IMR-90 (cell line): ENCODE measurements around the gene BTF3. TPM values are rescaled to one million over a fixed set of nuclear protein-coding genes. Genes with fewer than 3 reads are reported as not detected.

Experiments
- ATAC-seq: fragments of 200-7000 bp; cut with Tn5 transposase; 2 replicates; pipeline ENCODE4 v1.9.1; 2020; ENCODE audit warnings: low read depth, mild to moderate bottlenecking, moderate library complexity
- BruUV-seq: library from RNA; stranded (reverse); fragments of 400-500 nt; replicated peaks from 2 replicates; lab custom pipeline; 2021; lab: Mats Ljungman, UMichigan
- CTCF ChIA-PET: fragments of 300-600 bp; formaldehyde crosslinking; extraction: SDS; loops from one replicate; lab custom pipeline; 2021; ENCODE audit warnings: antibody characterized with exemption; lab: Yijun Ruan, JAX
- POLR2A ChIA-PET: fragments of 300-600 bp; sonication (Branson Sonifier 250); formaldehyde crosslinking; loops from one replicate; lab custom pipeline; 2022; ENCODE audit warnings: antibody characterized with exemption; ENCODE audit not compliant: unreplicated experiment; lab: Charles Lee
- DNase-seq: peaks from one replicate; pipeline ENCODE4 v3.0.0; 2013
- H2AFZ ChIP-seq: replicated peaks from 2 replicates; pipeline ENCODE3; 2013; ENCODE audit warnings: low read length, mild to moderate bottlenecking; ENCODE audit not compliant: poor library complexity
- H2AK5ac ChIP-seq: 2 replicates; pipeline ENCODE4 v1.6.1; 2013; ENCODE audit warnings: low read depth, low read length, inconsistent platforms
- H2AK9ac ChIP-seq: replicated peaks from 2 replicates; pipeline ENCODE3; 2013; ENCODE audit warnings: mild to moderate bottlenecking, low read depth, low read length, moderate library complexity; ENCODE audit not compliant: poor library complexity
- H2BK120ac ChIP-seq: 2 replicates; pipeline ENCODE4 v1.6.1; 2013; ENCODE audit warnings: low read depth, low read length, inconsistent platforms
- H2BK15ac ChIP-seq: 3 replicates; pipeline ENCODE4 v1.6.1; 2013; ENCODE audit warnings: low read depth, low read length, inconsistent platforms
- H2BK20ac ChIP-seq: 2 replicates; pipeline ENCODE4 v1.6.1; 2013; ENCODE audit warnings: low read depth, mild to moderate bottlenecking, inconsistent platforms, low read length, moderate library complexity
- H2BK5ac ChIP-seq: 2 replicates; pipeline ENCODE4 v1.6.1; 2013; ENCODE audit warnings: mild to moderate bottlenecking, low read depth, low read length, inconsistent platforms; ENCODE audit not compliant: poor library complexity, severe bottlenecking
- H3K14ac ChIP-seq: replicated peaks from 2 replicates; pipeline ENCODE4 v1.6.1; 2013; ENCODE audit warnings: low read depth, low read length, inconsistent platforms
- H3K18ac ChIP-seq: 2 replicates; pipeline ENCODE4 v1.6.1; 2013; ENCODE audit warnings: low read depth, low read length, control low read depth
- H3K23ac ChIP-seq: 2 replicates; pipeline ENCODE4 v1.6.1; 2013; ENCODE audit warnings: low read depth, low read length, inconsistent platforms
- H3K27ac ChIP-seq: 2 replicates; pipeline ENCODE4 v1.5.1; 2013; ENCODE audit warnings: mild to moderate bottlenecking, control low read depth, low read length; ENCODE audit not compliant: insufficient read depth
- H3K27me3 ChIP-seq: 2 replicates; pipeline ENCODE4 v1.6.1; 2013; ENCODE audit warnings: low read length; ENCODE audit not compliant: control insufficient read depth, insufficient read depth
- H3K36me3 ChIP-seq: 2 replicates; pipeline ENCODE4 v1.6.1; 2013; ENCODE audit warnings: low read length, mixed read lengths; ENCODE audit not compliant: control insufficient read depth, insufficient read depth
- H3K4ac ChIP-seq: 2 replicates; pipeline ENCODE4 v1.6.1; 2013; ENCODE audit warnings: low read depth, low read length, inconsistent platforms
- H3K4me1 ChIP-seq: 2 replicates; pipeline ENCODE4 v1.6.1; 2013; ENCODE audit warnings: low read length, mixed read lengths; ENCODE audit not compliant: control insufficient read depth, insufficient read depth
- H3K4me2 ChIP-seq: 2 replicates; pipeline ENCODE4 v1.6.1; 2013; ENCODE audit warnings: low read depth, mild to moderate bottlenecking, control low read depth, low read length, moderate library complexity
- H3K4me3 ChIP-seq: 2 replicates; pipeline ENCODE4 v1.5.1; 2013; ENCODE audit warnings: low read depth, mild to moderate bottlenecking, control low read depth, low read length, moderate library complexity; ENCODE audit not compliant: insufficient read depth
- H3K56ac ChIP-seq: 2 replicates; pipeline ENCODE4 v1.6.1; 2013; ENCODE audit warnings: low read length, inconsistent platforms; ENCODE audit not compliant: insufficient read depth; ENCODE audit errors: extremely low read depth
- H3K79me1 ChIP-seq, 2 experiments: 2 replicates each; pipeline ENCODE4 v1.6.1; 2013; ENCODE audit warnings: low read length in 2 of 2, inconsistent platforms in 1 of 2, low read depth in 1 of 2
- H3K9ac ChIP-seq: 2 replicates; pipeline ENCODE4 v1.6.1; 2013; ENCODE audit warnings: low read depth, low read length, control low read depth
- H3K9me1 ChIP-seq: 2 replicates; pipeline ENCODE4 v1.6.1; 2013; ENCODE audit warnings: low read length, inconsistent platforms; ENCODE audit not compliant: insufficient read depth
- H3K9me3 ChIP-seq: 2 replicates; pipeline ENCODE4 v1.6.1; 2013; ENCODE audit warnings: low read length; ENCODE audit not compliant: control insufficient read depth, insufficient read depth
- H4K20me1 ChIP-seq: 2 replicates; pipeline ENCODE4 v1.6.1; 2013; ENCODE audit warnings: low read length, inconsistent platforms; ENCODE audit not compliant: insufficient read depth
- H4K5ac ChIP-seq: 2 replicates; pipeline ENCODE4 v1.6.1; 2013; ENCODE audit warnings: mild to moderate bottlenecking, low read depth, low read length, control low read depth
- H4K8ac ChIP-seq, 2 experiments: 2 replicates each; pipeline ENCODE4 v1.6.1; 2013; ENCODE audit warnings: low read depth in 2 of 2, low read length in 2 of 2, control low read depth in 1 of 2, inconsistent platforms in 1 of 2
- H4K91ac ChIP-seq: 2 replicates; pipeline ENCODE4 v1.6.1; 2013; ENCODE audit warnings: low read depth, low read length, inconsistent platforms; ENCODE audit not compliant: insufficient read depth
- MAFK ChIP-seq: IDR thresholded peaks from 2 replicates; pipeline ENCODE4 v1.6.1; 2012; ENCODE audit warnings: low read depth, low read length, improper control_type of control experiment
- MXI1 ChIP-seq: IDR thresholded peaks from 2 replicates; pipeline ENCODE4 v1.6.1; 2012; ENCODE audit warnings: low read depth, mild to moderate bottlenecking, low read length, moderate library complexity, borderline replicate concordance
- RAD21 ChIP-seq: IDR thresholded peaks from 2 replicates; pipeline ENCODE4 v1.6.1; 2012; ENCODE audit warnings: low read length, improper control_type of control experiment
- SMC3 ChIP-seq: fragments of 150-350 bp; IDR thresholded peaks from 2 replicates; pipeline ENCODE4 v1.6.1; 2016; ENCODE audit warnings: low read depth, mild to moderate bottlenecking, antibody characterized with exemption, low read length, moderate library complexity
- WGBS, 2 experiments: methylation state at CpG; one replicate each; pipeline versions ENCODE4 v1.1.5 to v1.1.7; 2013; ENCODE audit warnings: missing lambda C conversion rate in 2 of 2; ENCODE audit not compliant: insufficient read length in 1 of 2; ENCODE audit errors: extremely low coverage in 2 of 2; 5-methylcytosine and 5-hydroxymethylcytosine counted together
- dilution Hi-C: fragments of 300-500 bp; cut with HindIII; formaldehyde crosslinking; loops from one replicate; pipeline ENCODE4 v1.14.3; 2018; ENCODE audit warnings: low sequenced_read_pairs; ENCODE audit not compliant: unreplicated experiment
- in situ Hi-C: fragments of 300-500 bp; cut with MboI; formaldehyde crosslinking; loops from 3 replicates; pipeline ENCODE4 v1.14.3; 2019; ENCODE audit warnings: low sequenced_read_pairs, inconsistent platforms, mixed read lengths
- intact Hi-C: fragments of 100-400 bp; cut with micrococcal nuclease; formaldehyde crosslinking; loops from 2 replicates; pipeline ENCODE4 v1.10.0; 2022
- polyA plus RNA-seq, 3 experiments: library from polyadenylated mRNA; depleted of rRNA; stranded (reverse); fragments of >200 nt; gene quantifications; 2 replicates each; pipeline ENCODE4 v1.2.3, GENCODE V29; 2012; ENCODE audit warnings: low replicate concordance in 1 of 3
- total RNA-seq: library from RNA; depleted of rRNA; stranded (reverse); fragments of >200 nt; gene quantifications from 2 replicates; pipeline ENCODE4 v1.2.3, GENCODE V29; 2012
- TF ChIP-seq, protein P1 (sequence below): conservative IDR thresholded peaks from 2 replicates; pipeline ENCODE4 v1.5.1; 2012; ENCODE audit warnings: mild to moderate bottlenecking, low read depth, low read length, improper control_type of control experiment
- TF ChIP-seq, protein P2 (sequence below): fragments of 150-350 bp; IDR thresholded peaks from 2 replicates; pipeline ENCODE4 v1.6.1; 2016; ENCODE audit warnings: low read depth, mild to moderate bottlenecking, low read length, moderate library complexity, borderline replicate concordance

BTF3 gene
- total and polyA plus RNA-seq, 2 of the 4 experiments (the other 2 are of a cell fraction), result 225 to 443 TPM

DNA sequence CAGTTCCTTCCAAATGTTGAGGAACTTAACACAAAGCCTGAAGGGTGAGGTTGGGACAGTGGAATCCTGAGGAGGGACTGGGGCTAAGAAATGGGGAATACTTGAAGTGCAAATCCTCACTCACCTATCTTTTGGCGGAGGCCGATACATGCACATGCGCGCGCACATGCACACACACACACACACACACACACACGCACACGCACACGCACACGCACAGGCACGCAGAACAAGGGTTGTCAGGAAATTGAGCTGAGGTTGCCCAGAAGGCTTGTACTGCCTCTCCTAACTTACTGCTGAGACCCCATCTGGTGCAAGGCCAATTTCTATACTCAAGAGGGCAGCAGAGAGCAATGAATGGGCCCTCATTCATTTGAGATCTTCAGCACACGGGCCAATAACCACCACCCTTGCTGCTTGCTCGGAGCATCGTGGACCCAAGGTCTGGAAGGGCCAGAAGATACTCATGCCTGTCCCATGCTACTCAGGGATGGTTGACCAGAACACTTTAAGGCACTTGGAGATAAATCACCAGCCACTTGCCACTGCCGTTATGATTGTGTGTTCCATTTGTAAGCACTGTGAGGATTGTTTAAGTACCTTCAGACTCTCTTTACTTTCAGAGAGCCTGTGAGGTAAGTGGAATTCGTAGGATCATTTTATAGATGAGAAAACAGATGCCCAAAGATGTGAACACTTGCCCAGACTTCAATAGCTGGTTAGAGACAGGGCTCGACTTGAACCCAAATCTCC, 21.5 kb downstream of the BTF3 start:
- Histone ChIP-seq H3K27ac (no peak overlapping the region), H3K4ac (no peak overlapping the region), H4K8ac (peak overlapping the region in 1 of 2 experiments; percentile 50; a peak in 1 of 4 replicates), H3K27me3 (no peaks in the 10 kb centered on the region), H2BK120ac (no peak overlapping the region), H4K91ac (no peak overlapping the region), H3K9me3 (no peaks in the 10 kb centered on the region), H2AFZ (peak overlapping the region; percentile 82), H3K23ac (no peak overlapping the region), H3K18ac (no peak overlapping the region), H3K9ac (no peak overlapping the region), H2AK5ac (peak overlapping the region; percentile 33; the same call in 1 of the 2 replicates), H2AK9ac (no peak overlapping the region), H3K56ac (no peak overlapping the region), H3K14ac (0 out of 2 replicates have a peak overlapping the region, but pooled peaks have one; percentile 0), H2BK15ac (no peak overlapping the region), H2BK20ac (no peak overlapping the region), H3K4me2 (no peak overlapping the region; the same call in 1 of the 2 replicates), H3K36me3 (no peaks in the 10 kb centered on the region), H3K9me1 (peaks cover 3% of the 10 kb centered on the region; the same call in 1 of the 2 replicates), H3K79me1 (no peaks in the 10 kb centered on the region), H4K5ac (no peak overlapping the region), H3K4me3 (no peak overlapping the region), H3K4me1 (peaks cover 6% of the 10 kb centered on the region), H4K20me1 (no peaks in the 10 kb centered on the region), H2BK5ac (no peak overlapping the region)
- POLR2A ChIA-PET, result no interaction called here
- CTCF ChIA-PET, result interaction anchor here (0.7 to 1.0 kb wide), 2 partner anchors 16 to 55 kb away, joined by 3 to 4 read pairs; no protein-coding TSS in a partner anchor
- ATAC-seq (peak; percentile 99), DNase-seq (peak; percentile 84)
- intact Hi-C loops, result loop anchor here (1.0 kb wide), 2 partner anchors 17 to 46 kb away; partner anchors contain the start of genes ANKRA2 and UTP15
- BruUV-seq, result no TSS peak
- peak; percentile 92 for TF ChIP-seq RAD21
- TF ChIP-seq, protein P1, sequence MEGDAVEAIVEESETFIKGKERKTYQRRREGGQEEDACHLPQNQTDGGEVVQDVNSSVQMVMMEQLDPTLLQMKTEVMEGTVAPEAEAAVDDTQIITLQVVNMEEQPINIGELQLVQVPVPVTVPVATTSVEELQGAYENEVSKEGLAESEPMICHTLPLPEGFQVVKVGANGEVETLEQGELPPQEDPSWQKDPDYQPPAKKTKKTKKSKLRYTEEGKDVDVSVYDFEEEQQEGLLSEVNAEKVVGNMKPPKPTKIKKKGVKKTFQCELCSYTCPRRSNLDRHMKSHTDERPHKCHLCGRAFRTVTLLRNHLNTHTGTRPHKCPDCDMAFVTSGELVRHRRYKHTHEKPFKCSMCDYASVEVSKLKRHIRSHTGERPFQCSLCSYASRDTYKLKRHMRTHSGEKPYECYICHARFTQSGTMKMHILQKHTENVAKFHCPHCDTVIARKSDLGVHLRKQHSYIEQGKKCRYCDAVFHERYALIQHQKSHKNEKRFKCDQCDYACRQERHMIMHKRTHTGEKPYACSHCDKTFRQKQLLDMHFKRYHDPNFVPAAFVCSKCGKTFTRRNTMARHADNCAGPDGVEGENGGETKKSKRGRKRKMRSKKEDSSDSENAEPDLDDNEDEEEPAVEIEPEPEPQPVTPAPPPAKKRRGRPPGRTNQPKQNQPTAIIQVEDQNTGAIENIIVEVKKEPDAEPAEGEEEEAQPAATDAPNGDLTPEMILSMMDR, result peak; percentile 93
- no peak for TF ChIP-seq MAFK
- no peak for TF ChIP-seq MXI1
- TF ChIP-seq, protein P2, sequence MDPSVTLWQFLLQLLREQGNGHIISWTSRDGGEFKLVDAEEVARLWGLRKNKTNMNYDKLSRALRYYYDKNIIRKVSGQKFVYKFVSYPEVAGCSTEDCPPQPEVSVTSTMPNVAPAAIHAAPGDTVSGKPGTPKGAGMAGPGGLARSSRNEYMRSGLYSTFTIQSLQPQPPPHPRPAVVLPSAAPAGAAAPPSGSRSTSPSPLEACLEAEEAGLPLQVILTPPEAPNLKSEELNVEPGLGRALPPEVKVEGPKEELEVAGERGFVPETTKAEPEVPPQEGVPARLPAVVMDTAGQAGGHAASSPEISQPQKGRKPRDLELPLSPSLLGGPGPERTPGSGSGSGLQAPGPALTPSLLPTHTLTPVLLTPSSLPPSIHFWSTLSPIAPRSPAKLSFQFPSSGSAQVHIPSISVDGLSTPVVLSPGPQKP, result no peak
- peak; percentile 77 for TF ChIP-seq SMC3
- in situ Hi-C loops, result no loop called here
- dilution Hi-C loops, result no loop called here
- no CpG with 5 or more reads among the region's 16 CpGs for WGBS, 2 experiments
